ENCODE data around the gene TENM3.

Gene TENM3

DNA sequence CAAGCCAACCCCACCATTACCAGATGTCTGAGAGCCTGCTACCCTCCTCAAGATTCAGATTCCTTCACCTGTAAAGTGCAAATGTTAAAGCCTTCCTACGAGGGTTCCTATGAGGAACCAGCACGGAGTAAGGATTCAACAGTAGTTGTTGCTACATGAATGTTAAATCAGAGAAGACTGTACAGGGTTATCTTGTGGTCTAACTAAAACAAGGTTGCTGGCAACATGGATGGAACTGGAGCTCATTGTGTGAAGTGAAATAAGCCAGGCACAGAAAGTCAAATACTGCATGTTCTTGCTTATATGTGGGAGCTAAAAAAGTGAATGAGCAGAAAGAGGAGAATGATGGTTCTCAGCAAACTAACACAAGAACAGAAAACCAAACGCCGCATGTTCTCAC, 435.4 kb downstream of the TENM3 start:
- no peaks in the 10 kb centered on the region for H3K9me3 ChIP-seq (ENCODE audit: low read length)
- no peaks in the 10 kb centered on the region for H3K4me1 ChIP-seq (ENCODE audit: insufficient read depth, low read length, severe bottlenecking)
- TF ChIP-seq EZH2 (IDR thresholded peaks at IDR 0.05; ENCODE audit: borderline replicate concordance, low read length) = no peak
- TF ChIP-seq, protein P1, sequence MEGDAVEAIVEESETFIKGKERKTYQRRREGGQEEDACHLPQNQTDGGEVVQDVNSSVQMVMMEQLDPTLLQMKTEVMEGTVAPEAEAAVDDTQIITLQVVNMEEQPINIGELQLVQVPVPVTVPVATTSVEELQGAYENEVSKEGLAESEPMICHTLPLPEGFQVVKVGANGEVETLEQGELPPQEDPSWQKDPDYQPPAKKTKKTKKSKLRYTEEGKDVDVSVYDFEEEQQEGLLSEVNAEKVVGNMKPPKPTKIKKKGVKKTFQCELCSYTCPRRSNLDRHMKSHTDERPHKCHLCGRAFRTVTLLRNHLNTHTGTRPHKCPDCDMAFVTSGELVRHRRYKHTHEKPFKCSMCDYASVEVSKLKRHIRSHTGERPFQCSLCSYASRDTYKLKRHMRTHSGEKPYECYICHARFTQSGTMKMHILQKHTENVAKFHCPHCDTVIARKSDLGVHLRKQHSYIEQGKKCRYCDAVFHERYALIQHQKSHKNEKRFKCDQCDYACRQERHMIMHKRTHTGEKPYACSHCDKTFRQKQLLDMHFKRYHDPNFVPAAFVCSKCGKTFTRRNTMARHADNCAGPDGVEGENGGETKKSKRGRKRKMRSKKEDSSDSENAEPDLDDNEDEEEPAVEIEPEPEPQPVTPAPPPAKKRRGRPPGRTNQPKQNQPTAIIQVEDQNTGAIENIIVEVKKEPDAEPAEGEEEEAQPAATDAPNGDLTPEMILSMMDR (IDR thresholded peaks at IDR 0.05; ENCODE audit: low read length) = no peak
- no peaks in the 10 kb centered on the region for H3K9me2 ChIP-seq (ENCODE audit: low read depth, low read length)
- H3K79me2 ChIP-seq (ENCODE audit: insufficient read depth, low read length) = no peaks in the 10 kb centered on the region
- no peak overlapping the region for H2AFZ ChIP-seq (ENCODE audit: low read length)
- no peak overlapping the region for H3K27ac ChIP-seq (ENCODE audit: low read depth, low read length, poor library complexity, severe bottlenecking)
- no peaks in the 10 kb centered on the region for H3K36me3 ChIP-seq (ENCODE audit: insufficient read depth, low read length)
- no peaks in the 10 kb centered on the region for H3F3A ChIP-seq (ENCODE audit: insufficient read depth, low read length)
- no peak overlapping the region for H3K4me2 ChIP-seq (ENCODE audit: low read length)
- no peaks in the 10 kb centered on the region for H4K20me1 ChIP-seq (ENCODE audit: insufficient read depth, low read length)
- no peak overlapping the region for H3K9ac ChIP-seq (ENCODE audit: low read length)
- H3K4me3 ChIP-seq (ENCODE audit: low read depth, low read length, poor library complexity, severe bottlenecking) = no peak overlapping the region
- H3K27me3 ChIP-seq (ENCODE audit: insufficient read depth, low read length) = no peaks in the 10 kb centered on the region

DNA sequence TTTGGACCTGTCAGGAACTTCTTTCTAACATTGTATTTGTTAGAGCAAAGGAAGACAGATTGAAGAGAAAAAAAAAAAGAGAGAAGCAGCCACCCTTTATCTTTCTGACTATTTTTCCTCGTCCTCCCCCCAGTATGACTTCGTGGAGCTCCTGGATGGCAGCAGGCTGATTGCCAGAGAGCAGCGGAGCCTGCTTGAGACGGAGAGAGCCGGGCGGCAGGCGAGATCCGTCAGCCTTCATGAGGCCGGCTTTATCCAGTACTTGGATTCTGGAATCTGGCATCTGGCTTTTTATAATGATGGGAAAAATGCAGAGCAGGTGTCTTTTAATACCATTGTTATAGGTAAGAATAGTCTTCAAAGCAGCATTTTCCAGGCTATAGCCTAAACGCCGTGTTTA, 436.3 kb downstream of the TENM3 start:
- Histone ChIP-seq H3K27ac (ENCODE audit: low read depth, low read length, poor library complexity, severe bottlenecking) (no peak overlapping the region), H3K9ac (ENCODE audit: low read length) (no peak overlapping the region), H3K9me2 (ENCODE audit: low read depth, low read length) (no peaks in the 10 kb centered on the region), H3K79me2 (ENCODE audit: insufficient read depth, low read length) (no peaks in the 10 kb centered on the region), H3K9me3 (ENCODE audit: low read length) (no peaks in the 10 kb centered on the region), H3K4me3 (ENCODE audit: low read depth, low read length, poor library complexity, severe bottlenecking) (no peak overlapping the region), H4K20me1 (ENCODE audit: insufficient read depth, low read length) (no peaks in the 10 kb centered on the region), H3K4me2 (ENCODE audit: low read length) (no peak overlapping the region), H3K4me1 (ENCODE audit: insufficient read depth, low read length, severe bottlenecking) (no peaks in the 10 kb centered on the region), H3K36me3 (ENCODE audit: insufficient read depth, low read length) (no peaks in the 10 kb centered on the region), H3F3A (ENCODE audit: insufficient read depth, low read length) (no peaks in the 10 kb centered on the region), H2AFZ (ENCODE audit: low read length) (no peak overlapping the region), H3K27me3 (ENCODE audit: insufficient read depth, low read length) (no peaks in the 10 kb centered on the region)
- TF ChIP-seq EZH2 (IDR thresholded peaks at IDR 0.05; ENCODE audit: borderline replicate concordance, low read length) = no peak
- TF ChIP-seq, protein P1 (IDR thresholded peaks at IDR 0.05; ENCODE audit: low read length) = no peak

DNA sequence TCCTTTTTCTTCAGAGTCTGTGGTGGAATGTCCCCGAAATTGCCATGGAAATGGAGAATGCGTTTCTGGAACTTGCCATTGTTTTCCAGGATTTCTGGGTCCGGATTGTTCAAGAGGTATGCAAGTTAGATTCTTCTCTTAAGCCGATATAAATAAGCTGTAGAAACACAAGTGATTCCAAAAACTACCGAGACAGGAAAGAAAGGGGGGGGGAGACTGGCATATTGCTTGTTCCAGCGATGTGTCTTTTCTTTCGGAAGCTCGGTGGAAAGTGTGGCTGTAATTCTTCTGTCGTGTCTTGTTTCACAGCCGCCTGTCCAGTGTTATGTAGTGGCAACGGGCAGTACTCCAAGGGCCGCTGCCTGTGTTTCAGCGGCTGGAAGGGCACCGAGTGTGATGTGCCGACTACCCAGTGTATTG, 437.0 kb downstream of the TENM3 start:
- H3K9me2 ChIP-seq (ENCODE audit: low read depth, low read length) = no peaks in the 10 kb centered on the region
- H3F3A ChIP-seq (ENCODE audit: insufficient read depth, low read length) = no peaks in the 10 kb centered on the region
- no peaks in the 10 kb centered on the region for H3K36me3 ChIP-seq (ENCODE audit: insufficient read depth, low read length)
- no peak overlapping the region for H3K9ac ChIP-seq (ENCODE audit: low read length)
- H4K20me1 ChIP-seq (ENCODE audit: insufficient read depth, low read length) = no peaks in the 10 kb centered on the region
- H3K27me3 ChIP-seq (ENCODE audit: insufficient read depth, low read length) = no peaks in the 10 kb centered on the region
- H3K4me3 ChIP-seq (ENCODE audit: low read depth, low read length, poor library complexity, severe bottlenecking) = no peak overlapping the region
- H3K27ac ChIP-seq (ENCODE audit: low read depth, low read length, poor library complexity, severe bottlenecking) = no peak overlapping the region
- H3K9me3 ChIP-seq (ENCODE audit: low read length) = no peaks in the 10 kb centered on the region
- no peaks in the 10 kb centered on the region for H3K79me2 ChIP-seq (ENCODE audit: insufficient read depth, low read length)
- H2AFZ ChIP-seq (ENCODE audit: low read length) = no peak overlapping the region
- TF ChIP-seq, protein P1 (IDR thresholded peaks at IDR 0.05; ENCODE audit: low read length) = no peak
- TF ChIP-seq EZH2 (IDR thresholded peaks at IDR 0.05; ENCODE audit: borderline replicate concordance, low read length) = no peak
- no peak overlapping the region for H3K4me2 ChIP-seq (ENCODE audit: low read length)
- no peaks in the 10 kb centered on the region for H3K4me1 ChIP-seq (ENCODE audit: insufficient read depth, low read length, severe bottlenecking)
